Esophagus squamous epithelium (tissue), 5 donors: ENCODE data around the gene MAN1C1. TPM values are rescaled to one million over a fixed set of nuclear protein-coding genes. Genes with fewer than 3 reads are reported as not detected.

Experiments used
- DNase-seq: peaks from one replicate; lab custom pipeline; 2025; lab: John Stamatoyannopoulos, UW
- H3K27ac ChIP-seq, 4 donors: fragments of 200-600 bp; sonication (generic); one replicate each; pipeline ENCODE4 v1.5.1; 2016 to 2019; ENCODE audit warnings: mild to moderate bottlenecking in 1 of 4
- H3K27me3 ChIP-seq, 4 donors: fragments of 200-600 bp; sonication (generic); 1 replicate in 3 of 4; 2 replicates in 1 of 4; pipeline versions ENCODE4 v1.5.1 to v1.6.0; 2017 to 2021; ENCODE audit warnings: antibody characterized with exemption in 1 of 4
- H3K36me3 ChIP-seq, 3 donors: fragments of 200-600 bp; sonication (generic); one replicate each; pipeline ENCODE4 v1.5.1; 2016 to 2019
- H3K4me1 ChIP-seq, 3 donors: fragments of 200-600 bp; sonication (generic); one replicate each; pipeline ENCODE4 v1.5.1; 2017 to 2019
- H3K4me3 ChIP-seq, 4 donors: fragments of 200-600 bp; sonication (generic); 1 replicate in 3 of 4; 2 replicates in 1 of 4; pipeline ENCODE4 v1.5.1; 2016 to 2019; ENCODE audit warnings: mild to moderate bottlenecking in 2 of 4, moderate library complexity in 1 of 4
- H3K9me3 ChIP-seq, 3 donors: fragments of 200-600 bp; sonication (generic); one replicate each; pipeline ENCODE4 v1.5.1; 2016 to 2019
- POLR2A ChIP-seq, 4 donors: fragments of 450-650 bp; IDR thresholded peaks; one replicate each; pipeline ENCODE4 v1.6.1; 2017; ENCODE audit warnings: antibody characterized with exemption in 4 of 4, mild to moderate bottlenecking in 4 of 4, moderate library complexity in 3 of 4
- WGBS, 2 donors: methylation state at CpG; one replicate each; pipeline ENCODE4 v1.1.5; 2018; 5-methylcytosine and 5-hydroxymethylcytosine counted together
- intact Hi-C: fragments of 100-400 bp; cut with DNase I; formaldehyde crosslinking; loops from one replicate; pipeline ENCODE4 v1.15.0; 2022
- total RNA-seq, 4 donors: library from RNA; depleted of rRNA; stranded (reverse); fragments of >200 nt; gene quantifications; one replicate each; pipeline ENCODE4 v1.1.0, GENCODE V29; 2016
- TF ChIP-seq, protein P1 (sequence below), 6 experiments: fragments of 450-650 bp in 4 of 6; fragments of 200-600 bp in 2 of 6; sonication (generic) in 2 of 6; IDR thresholded peaks; one replicate each; pipeline ENCODE4 v1.5.1; 2016 to 2019; ENCODE audit warnings: antibody characterized with exemption in 6 of 6, mild to moderate bottlenecking in 4 of 6, moderate library complexity in 4 of 6
- donor health status: DM: yes; HTN: yes; CAD: no.

The MAN1C1 gene
- total RNA-seq, 4 donors from 2014 or later = 0.91 to 7.4 (median 3.8) TPM

DNA sequence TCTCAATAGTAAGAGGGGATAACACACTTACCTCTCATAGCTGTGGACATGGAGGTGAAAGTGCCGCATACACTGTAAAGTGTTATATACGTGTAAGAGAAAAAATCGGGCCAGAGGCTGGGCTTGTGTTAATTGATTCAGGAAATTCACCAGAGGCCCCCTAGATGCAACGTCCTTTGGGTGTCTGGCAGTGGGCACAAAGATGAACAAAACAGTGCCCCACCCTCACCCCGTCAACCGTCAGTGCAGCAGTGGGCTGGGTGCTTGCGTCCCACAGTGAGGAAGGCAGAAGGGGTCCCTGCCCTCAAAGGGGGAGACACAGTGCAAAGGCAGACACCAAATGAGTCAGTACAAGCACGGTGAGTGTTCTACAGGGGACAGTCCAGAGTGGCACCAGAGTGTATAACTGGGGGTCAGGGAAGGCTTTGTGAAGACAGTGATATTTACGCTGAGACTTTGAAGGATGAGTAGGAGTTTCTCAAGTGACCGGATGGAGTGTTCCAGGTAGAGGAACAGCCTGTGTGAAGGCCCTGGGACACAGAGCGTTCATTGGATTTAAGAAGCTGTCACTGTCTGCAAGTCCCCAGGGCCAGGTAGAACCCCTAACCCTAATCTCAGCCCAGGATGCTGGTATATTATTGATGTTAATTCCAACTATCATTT lies 196.6 kb downstream of the MAN1C1 start:
- no peaks in the 10 kb centered on the region for H3K27me3 ChIP-seq
- intact Hi-C loops = no loop called here
- peaks cover 16 to 85% (median 24%) of the 10 kb centered on the region in 3 donors for H3K36me3 ChIP-seq
- H3K4me3 ChIP-seq = no peak overlapping the region
- WGBS, 2 donors = 79% methylated on average over 7 to 9 of the region's 11 CpGs
- H3K9me3 ChIP-seq = no peaks in the 10 kb centered on the region
- DNase-seq = no peak
- no peak for TF ChIP-seq POLR2A (IDR thresholded peaks at IDR 0.05)
- TF ChIP-seq, protein P1, sequence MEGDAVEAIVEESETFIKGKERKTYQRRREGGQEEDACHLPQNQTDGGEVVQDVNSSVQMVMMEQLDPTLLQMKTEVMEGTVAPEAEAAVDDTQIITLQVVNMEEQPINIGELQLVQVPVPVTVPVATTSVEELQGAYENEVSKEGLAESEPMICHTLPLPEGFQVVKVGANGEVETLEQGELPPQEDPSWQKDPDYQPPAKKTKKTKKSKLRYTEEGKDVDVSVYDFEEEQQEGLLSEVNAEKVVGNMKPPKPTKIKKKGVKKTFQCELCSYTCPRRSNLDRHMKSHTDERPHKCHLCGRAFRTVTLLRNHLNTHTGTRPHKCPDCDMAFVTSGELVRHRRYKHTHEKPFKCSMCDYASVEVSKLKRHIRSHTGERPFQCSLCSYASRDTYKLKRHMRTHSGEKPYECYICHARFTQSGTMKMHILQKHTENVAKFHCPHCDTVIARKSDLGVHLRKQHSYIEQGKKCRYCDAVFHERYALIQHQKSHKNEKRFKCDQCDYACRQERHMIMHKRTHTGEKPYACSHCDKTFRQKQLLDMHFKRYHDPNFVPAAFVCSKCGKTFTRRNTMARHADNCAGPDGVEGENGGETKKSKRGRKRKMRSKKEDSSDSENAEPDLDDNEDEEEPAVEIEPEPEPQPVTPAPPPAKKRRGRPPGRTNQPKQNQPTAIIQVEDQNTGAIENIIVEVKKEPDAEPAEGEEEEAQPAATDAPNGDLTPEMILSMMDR (IDR thresholded peaks at IDR 0.05) = no peak
- no peak overlapping the region for H3K27ac ChIP-seq
- H3K4me1 ChIP-seq = peaks cover 22 to 48% (median 27%) of the 10 kb centered on the region in 3 donors

DNA sequence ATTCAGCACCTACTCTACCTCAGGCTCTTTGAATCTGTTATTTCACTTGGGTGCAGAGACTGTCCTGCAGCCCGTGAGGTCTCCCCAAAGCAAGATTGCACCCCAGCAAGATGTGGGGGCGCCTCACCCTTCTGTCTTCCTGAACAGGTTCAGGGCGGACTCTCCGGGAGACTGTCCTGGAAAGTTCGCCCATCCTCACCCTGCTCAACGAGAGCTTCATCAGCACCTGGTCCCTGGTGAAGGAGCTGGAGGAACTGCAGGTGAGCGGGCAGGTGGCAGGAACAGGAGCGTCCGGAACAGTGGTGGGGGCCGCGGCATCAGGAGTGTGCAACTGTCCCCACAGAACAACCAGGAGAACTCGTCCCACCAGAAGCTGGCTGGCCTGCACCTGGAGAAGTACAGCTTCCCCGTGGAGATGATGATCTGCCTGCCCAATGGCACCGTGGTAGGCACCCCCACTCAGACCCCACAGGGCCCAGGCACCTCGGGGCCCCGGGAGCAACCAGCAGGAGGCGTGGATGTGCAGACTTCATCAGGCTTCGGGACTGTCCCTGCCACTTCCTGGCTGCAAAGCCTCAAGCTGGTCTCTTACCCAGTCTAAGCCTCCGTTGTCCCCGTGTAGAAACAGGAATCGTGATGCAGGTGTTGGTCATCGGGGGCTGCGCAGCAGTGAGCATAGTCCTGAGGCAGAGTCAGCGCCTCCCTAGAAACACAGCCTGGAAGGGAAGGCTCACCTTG lies 197.3 kb downstream of the MAN1C1 start:
- Histone ChIP-seq H3K4me1 (peaks cover 23 to 48% (median 26%) of the 10 kb centered on the region in 3 donors), H3K27me3 (no peaks in the 10 kb centered on the region), H3K27ac (no peak overlapping the region), H3K4me3 (no peak overlapping the region), H3K9me3 (no peaks in the 10 kb centered on the region), H3K36me3 (peaks cover 11 to 78% (median 24%) of the 10 kb centered on the region in 3 donors)
- WGBS, 2 donors = 73 to 97% methylated on average over 5 to 11 of the region's 24 CpGs
- DNase-seq = no peak
- intact Hi-C loops = no loop called here
- TF ChIP-seq, protein P1 (IDR thresholded peaks at IDR 0.05) = no peak
- no peak for TF ChIP-seq POLR2A (IDR thresholded peaks at IDR 0.05)

DNA sequence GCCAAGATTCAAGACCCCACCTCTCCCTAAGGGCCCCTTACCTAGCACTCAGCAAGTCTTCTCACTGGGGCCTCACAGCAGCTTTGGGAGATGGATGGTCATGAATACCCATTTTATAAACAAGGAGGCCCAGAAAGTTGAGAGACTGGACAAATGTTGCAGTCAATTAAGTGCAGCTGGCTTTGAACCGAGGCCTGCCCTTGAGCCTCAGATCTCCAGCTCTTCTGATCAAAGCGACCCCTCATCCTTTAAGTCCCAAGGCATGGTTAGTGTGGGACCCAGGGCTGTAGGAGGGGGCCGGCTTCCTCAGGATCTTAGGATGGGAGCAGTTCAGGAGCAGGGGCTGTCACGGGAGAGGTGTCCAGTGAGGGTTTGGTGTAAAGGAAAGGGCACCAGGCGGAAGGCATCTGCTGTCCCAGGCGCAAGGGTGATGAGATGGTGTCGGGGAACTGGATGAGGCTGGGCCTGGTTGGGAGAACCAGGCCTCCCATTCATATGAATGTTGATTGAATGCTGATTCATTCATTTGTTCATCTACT lies 198.0 kb downstream of the MAN1C1 start:
- no peak for DNase-seq
- intact Hi-C loops = no loop called here
- H3K36me3 ChIP-seq = peaks cover 4 to 71% (median 24%) of the 10 kb centered on the region in 3 donors
- no peak overlapping the region for H3K27ac ChIP-seq
- no peak overlapping the region for H3K4me3 ChIP-seq
- no peaks in the 10 kb centered on the region for H3K9me3 ChIP-seq
- TF ChIP-seq, protein P1 (IDR thresholded peaks at IDR 0.05) = no peak
- TF ChIP-seq POLR2A (IDR thresholded peaks at IDR 0.05) = no peak
- peaks cover 16 to 48% (median 26%) of the 10 kb centered on the region in 3 donors for H3K4me1 ChIP-seq
- WGBS, 2 donors = 86 to 94% methylated on average over 2 to 4 of the region's 7 CpGs
- no peaks in the 10 kb centered on the region for H3K27me3 ChIP-seq

DNA sequence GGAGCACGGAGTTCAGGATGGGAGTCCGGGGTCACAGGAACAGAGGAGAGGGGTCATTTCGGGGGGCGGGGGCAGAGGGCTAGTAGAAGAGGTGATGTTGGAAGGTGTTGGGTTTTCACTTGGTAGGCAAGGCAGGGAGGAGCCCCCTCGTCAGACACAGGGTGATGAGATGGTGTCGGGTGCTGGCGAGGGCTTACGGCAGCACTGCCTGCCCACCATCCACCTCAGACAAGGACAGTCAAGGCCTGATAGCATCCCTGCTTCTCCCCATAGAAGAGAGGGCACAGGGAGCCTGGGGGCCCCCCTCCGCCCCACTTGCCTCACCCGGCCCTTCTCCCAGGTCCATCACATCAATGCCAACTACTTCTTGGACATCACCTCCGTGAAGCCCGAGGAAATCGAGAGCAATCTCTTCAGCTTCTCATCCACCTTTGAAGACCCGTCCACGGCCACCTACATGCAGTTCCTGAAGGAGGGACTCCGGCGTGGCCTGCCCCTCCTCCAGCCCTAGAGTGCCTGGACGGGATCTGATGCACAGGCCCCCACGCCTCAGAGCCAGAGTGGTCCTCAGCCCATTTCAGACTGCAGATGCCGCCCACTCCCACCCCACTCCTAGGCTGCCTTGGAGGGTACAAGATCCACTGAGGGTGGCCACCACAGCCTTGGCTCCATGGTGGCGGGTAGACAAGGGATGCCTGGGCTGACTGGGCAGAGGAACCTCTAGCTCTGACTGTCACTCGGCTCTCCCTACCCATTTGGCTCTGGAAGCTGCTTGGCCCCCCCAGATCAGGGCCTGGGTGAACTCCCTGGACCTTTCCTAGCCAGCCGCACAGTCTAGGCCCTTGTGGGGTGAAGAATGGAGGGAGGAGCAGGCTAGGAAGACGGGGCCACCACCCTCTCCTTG lies 198.9 kb downstream of the MAN1C1 start:
- intact Hi-C loops = no loop called here
- Histone ChIP-seq H3K27me3 (no peaks in the 10 kb centered on the region), H3K4me3 (no peak overlapping the region), H3K27ac (no peak overlapping the region), H3K36me3 (peaks cover 0 to 62% (median 24%) of the 10 kb centered on the region in 3 donors), H3K4me1 (peaks cover 15 to 43% (median 25%) of the 10 kb centered on the region in 3 donors), H3K9me3 (no peaks in the 10 kb centered on the region)
- DNase-seq = no peak
- WGBS, 2 donors = 86 to 91% methylated on average over 11 of the region's 24 CpGs
- TF ChIP-seq, protein P1 (IDR thresholded peaks at IDR 0.05) = no peak
- TF ChIP-seq POLR2A (IDR thresholded peaks at IDR 0.05) = no peak
